Memory B cell (primary cell): ENCODE data around the gene PAPPA.

Experiments used
- ATAC-seq: fragments of 150-1000 bp; cut with Tn5 transposase; 2 replicates; pipeline ENCODE4 v1.10.0; 2021; ENCODE audit warnings: low read depth, mild to moderate bottlenecking, moderate library complexity
- DNase-seq, 2 donors: peaks; one replicate each; pipeline ENCODE4 v3.0.0; 2022; ENCODE audit warnings: low spot score in 2 of 2
- H3K27ac Mint-ChIP-seq: one replicate; pipeline ENCODE4 v1.8.0; 2022; ENCODE audit warnings: mild to moderate bottlenecking, moderate library complexity, mixed read lengths
- H3K27me3 Mint-ChIP-seq: one replicate; pipeline ENCODE4 v1.8.0; 2022; ENCODE audit warnings: mixed read lengths
- H3K36me3 Mint-ChIP-seq: one replicate; pipeline ENCODE4 v1.8.0; 2022; ENCODE audit warnings: mild to moderate bottlenecking, mixed read lengths
- H3K4me1 Mint-ChIP-seq: one replicate; pipeline ENCODE4 v1.8.0; 2022; ENCODE audit warnings: mixed read lengths
- H3K4me3 Mint-ChIP-seq: one replicate; pipeline ENCODE4 v1.8.0; 2022; ENCODE audit warnings: mild to moderate bottlenecking, moderate library complexity, mixed read lengths
- H3K9me3 Mint-ChIP-seq: one replicate; pipeline ENCODE4 v1.8.0; 2022; ENCODE audit warnings: mixed read lengths

PAPPA gene

DNA sequence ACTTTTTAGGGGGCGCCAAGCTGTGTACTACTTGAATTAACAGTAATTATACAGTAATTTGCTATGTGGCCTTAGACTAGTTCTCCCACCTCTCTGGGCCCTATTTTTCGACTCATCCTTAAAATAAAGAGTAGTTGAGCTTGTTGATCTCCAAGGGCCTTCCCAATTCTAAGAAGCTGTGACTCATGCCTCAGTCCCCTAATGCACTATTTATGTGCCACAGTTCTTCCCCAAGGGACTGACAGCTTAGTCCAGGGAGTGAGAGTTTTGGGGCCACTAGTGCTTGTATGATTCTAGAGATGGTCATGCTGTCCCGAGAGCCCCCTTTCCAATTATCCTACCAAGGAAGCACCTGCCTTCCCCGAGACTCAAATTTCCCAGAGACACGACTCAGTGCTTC, 149.7 kb downstream of the PAPPA start:
- ATAC-seq (no peak), DNase-seq (no peak)
- H3K27me3 Mint-ChIP-seq = peaks cover 2% of the 10 kb centered on the region
- H3K4me1 Mint-ChIP-seq = no peaks in the 10 kb centered on the region
- no peak overlapping the region for H3K4me3 Mint-ChIP-seq
- H3K27ac Mint-ChIP-seq = no peak overlapping the region
- no peaks in the 10 kb centered on the region for H3K36me3 Mint-ChIP-seq
- H3K9me3 Mint-ChIP-seq = no peaks in the 10 kb centered on the region

GRCh38 chr9:116303886-116304538, 150.4 kb downstream of the PAPPA start:
- DNase-seq (no peak), ATAC-seq (no peak)
- Mint-ChIP-seq H3K27me3 (peaks cover 2% of the 10 kb centered on the region), H3K4me3 (no peak overlapping the region), H3K27ac (no peak overlapping the region), H3K36me3 (no peaks in the 10 kb centered on the region), H3K4me1 (no peaks in the 10 kb centered on the region), H3K9me3 (no peaks in the 10 kb centered on the region)

DNA sequence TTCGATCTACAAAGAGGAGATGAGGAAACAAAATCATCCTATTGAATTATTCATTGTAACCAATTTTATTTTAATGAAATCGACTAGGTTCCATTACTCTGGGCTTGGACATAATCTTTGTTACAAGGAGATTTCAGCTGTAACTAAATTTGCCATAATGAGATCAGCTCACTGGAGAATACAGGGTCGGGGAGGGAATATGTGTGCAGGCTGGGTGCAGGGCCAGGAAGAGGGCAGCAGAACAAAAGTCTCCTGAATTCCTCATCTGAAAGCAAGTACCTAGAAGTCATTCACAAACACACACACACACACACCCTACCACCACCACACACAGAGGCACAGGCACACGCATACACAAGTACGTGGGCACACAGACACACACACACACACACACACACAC, 151.2 kb downstream of the PAPPA start:
- DNase-seq (no peak), ATAC-seq (no peak)
- H3K36me3 Mint-ChIP-seq = no peaks in the 10 kb centered on the region
- H3K27ac Mint-ChIP-seq = no peak overlapping the region
- H3K9me3 Mint-ChIP-seq = peaks cover 1% of the 10 kb centered on the region
- H3K27me3 Mint-ChIP-seq = peaks cover 4% of the 10 kb centered on the region
- H3K4me3 Mint-ChIP-seq = no peak overlapping the region
- no peaks in the 10 kb centered on the region for H3K4me1 Mint-ChIP-seq

DNA sequence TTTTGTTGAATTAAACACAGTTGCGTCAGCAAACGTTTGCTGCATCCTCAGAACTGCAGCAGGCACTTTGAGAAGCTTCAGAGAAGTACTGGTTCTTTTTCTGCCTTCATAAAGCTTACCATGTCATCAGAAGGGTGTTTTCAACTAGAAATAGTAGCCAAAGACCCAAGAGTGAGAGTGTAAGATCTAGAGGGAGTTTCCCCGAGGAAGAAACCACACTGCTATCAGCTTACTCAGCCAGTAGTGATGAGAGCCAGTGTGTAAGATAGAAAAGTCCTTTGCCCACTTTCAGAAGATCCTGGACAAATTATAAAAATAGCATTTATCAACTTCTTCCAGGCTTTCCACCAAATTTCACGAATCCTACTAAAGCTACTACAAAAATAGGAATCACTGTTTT, 154.5 kb downstream of the PAPPA start:
- Mint-ChIP-seq H3K27me3 (peaks cover 2% of the 10 kb centered on the region), H3K36me3 (no peaks in the 10 kb centered on the region), H3K27ac (no peak overlapping the region), H3K9me3 (peaks cover 1% of the 10 kb centered on the region), H3K4me3 (no peak overlapping the region), H3K4me1 (no peaks in the 10 kb centered on the region)
- DNase-seq = no peak
- ATAC-seq = no peak

GRCh38 chr9:116309900-116310611, 156.5 kb downstream of the PAPPA start:
- H3K27ac Mint-ChIP-seq = no peak overlapping the region
- H3K27me3 Mint-ChIP-seq = peaks cover 2% of the 10 kb centered on the region
- H3K9me3 Mint-ChIP-seq = peaks cover 1% of the 10 kb centered on the region

GRCh38 chr9:116312221-116312620, 158.6 kb downstream of the PAPPA start:
- Mint-ChIP-seq H3K27me3 (peaks cover 2% of the 10 kb centered on the region), H3K4me3 (no peak overlapping the region), H3K4me1 (no peaks in the 10 kb centered on the region), H3K27ac (no peak overlapping the region), H3K36me3 (no peaks in the 10 kb centered on the region), H3K9me3 (peaks cover 1% of the 10 kb centered on the region)
- no peak for DNase-seq
- no peak for ATAC-seq

More at GRCh38 chr9:116309900-116310611, 156.5 kb downstream of the PAPPA start:
- DNase-seq (no peak), ATAC-seq (no peak)
- Mint-ChIP-seq H3K4me1 (no peaks in the 10 kb centered on the region), H3K4me3 (no peak overlapping the region), H3K36me3 (no peaks in the 10 kb centered on the region)

DNA sequence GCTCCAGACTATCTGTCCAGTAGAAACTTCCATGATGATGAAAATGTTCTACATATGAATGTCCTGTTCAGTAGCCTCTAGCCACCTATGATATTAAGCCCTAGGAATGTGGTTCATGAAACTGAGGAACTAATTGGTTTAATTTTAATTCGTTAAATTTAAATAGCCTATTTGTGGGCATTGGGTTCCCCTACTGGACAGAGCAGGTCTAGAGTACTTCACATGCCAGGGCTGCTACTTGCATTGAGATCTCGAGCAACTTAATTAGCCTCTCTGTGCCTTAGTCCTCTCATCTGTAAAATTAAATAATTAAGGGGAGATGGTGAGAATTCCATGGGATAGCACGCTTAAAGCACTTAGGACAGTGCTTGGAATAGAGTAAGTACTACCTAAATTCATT, 160.0 kb downstream of the PAPPA start:
- Mint-ChIP-seq H3K36me3 (no peaks in the 10 kb centered on the region), H3K27me3 (peaks cover 2% of the 10 kb centered on the region), H3K27ac (no peak overlapping the region), H3K4me3 (no peak overlapping the region), H3K9me3 (peaks cover 1% of the 10 kb centered on the region), H3K4me1 (no peaks in the 10 kb centered on the region)
- DNase-seq (no peak), ATAC-seq (no peak)

DNA sequence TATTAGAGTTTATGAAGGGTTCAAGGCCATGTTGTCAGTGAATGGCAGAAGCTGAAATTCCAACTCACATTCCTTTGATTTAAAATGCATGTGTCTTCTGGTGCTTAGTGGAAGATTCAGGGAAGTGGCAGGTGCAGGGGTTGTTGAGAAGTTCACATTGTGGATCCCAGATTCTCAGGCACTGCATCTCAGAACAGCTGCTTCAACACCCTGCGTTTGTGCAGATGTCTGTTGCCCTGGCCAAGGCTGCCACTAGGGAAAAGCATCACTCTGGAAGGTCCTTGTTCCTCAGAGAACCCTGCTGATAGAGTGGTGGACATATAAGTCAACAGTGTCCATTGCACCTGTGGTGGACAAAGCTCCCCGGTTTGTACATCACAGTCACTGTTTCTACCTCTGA, 162.7 kb downstream of the PAPPA start:
- no peaks in the 10 kb centered on the region for H3K9me3 Mint-ChIP-seq
- no peak for ATAC-seq
- DNase-seq = no peak
- H3K36me3 Mint-ChIP-seq = no peaks in the 10 kb centered on the region
- peaks cover 3% of the 10 kb centered on the region for H3K27me3 Mint-ChIP-seq
- no peak overlapping the region for H3K4me3 Mint-ChIP-seq
- H3K27ac Mint-ChIP-seq = no peak overlapping the region
- no peaks in the 10 kb centered on the region for H3K4me1 Mint-ChIP-seq

GRCh38 chr9:116317503-116317902, 163.9 kb downstream of the PAPPA start:
- no peak for DNase-seq
- Mint-ChIP-seq H3K27me3 (peaks cover 3% of the 10 kb centered on the region), H3K27ac (no peak overlapping the region), H3K4me1 (no peaks in the 10 kb centered on the region), H3K4me3 (no peak overlapping the region), H3K9me3 (no peaks in the 10 kb centered on the region), H3K36me3 (no peaks in the 10 kb centered on the region)
- ATAC-seq = no peak

DNA sequence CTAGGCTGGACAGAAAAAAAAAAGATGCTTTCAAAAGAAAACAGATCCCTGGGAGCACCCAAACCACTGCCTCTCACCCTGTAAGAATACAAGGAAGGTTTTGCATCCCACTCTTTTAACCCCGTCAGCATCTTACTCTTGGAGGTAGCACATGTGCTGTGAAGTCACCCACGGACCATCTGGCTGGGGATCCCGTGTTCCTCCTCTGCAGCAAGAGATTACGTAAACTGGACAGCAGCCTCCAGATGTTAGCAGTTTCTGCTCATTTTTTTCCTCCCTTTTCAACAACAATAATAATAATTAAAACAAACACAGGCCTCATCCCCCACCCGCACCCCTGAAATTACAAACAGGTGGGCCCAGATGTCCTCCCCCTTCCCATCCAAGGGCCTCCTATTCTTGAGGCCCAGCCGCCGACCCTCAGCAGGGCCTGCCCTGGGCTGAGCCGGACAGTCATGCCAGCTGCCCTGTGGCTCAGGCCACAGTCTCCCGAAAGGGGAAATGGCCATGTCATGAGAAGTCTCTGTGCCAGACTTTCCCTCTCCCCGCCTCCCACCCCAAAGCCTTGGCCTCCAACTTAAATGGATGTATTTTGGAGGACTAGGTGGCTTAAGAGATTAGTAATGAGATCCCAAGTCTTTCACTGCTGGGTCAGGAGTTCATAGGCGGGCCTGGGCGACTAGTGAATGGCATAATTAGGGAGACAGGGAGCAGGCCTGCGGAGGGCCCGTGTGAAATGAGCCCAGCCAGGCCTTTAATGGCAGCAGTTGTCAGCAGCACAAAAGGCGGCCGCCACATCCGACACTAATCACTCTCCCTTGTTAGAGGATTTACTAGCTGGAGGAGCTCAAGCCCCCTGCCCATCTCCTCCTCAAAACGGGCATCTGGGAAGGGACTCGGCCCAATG, 165.1 kb downstream of the PAPPA start:
- Mint-ChIP-seq H3K36me3 (no peaks in the 10 kb centered on the region), H3K4me1 (no peaks in the 10 kb centered on the region), H3K27me3 (peaks cover 4% of the 10 kb centered on the region), H3K9me3 (no peaks in the 10 kb centered on the region), H3K4me3 (no peak overlapping the region), H3K27ac (no peak overlapping the region)
- ATAC-seq (no peak), DNase-seq (no peak)

DNA sequence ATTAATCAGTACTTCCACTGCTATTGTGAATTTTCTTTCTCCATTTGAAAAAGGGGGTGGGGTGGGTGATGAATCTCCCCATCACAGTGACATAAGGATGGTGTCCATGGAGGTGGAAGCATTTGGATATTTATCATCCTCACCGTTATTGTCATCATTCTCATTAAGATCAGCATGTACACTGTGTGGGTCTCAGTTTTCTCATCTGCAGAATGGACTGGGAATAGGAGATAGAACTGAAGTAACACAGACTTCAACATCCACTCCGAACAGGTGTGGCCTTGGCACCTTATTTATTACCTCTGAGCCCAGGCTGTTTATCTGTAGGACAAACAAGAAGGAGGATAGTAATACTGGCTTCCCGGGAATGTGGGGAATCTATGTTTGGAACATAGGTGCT, 165.9 kb downstream of the PAPPA start:
- H3K27me3 Mint-ChIP-seq = peaks cover 4% of the 10 kb centered on the region
- ATAC-seq (no peak), DNase-seq (no peak)
- H3K9me3 Mint-ChIP-seq = no peaks in the 10 kb centered on the region
- H3K36me3 Mint-ChIP-seq = no peaks in the 10 kb centered on the region
- no peak overlapping the region for H3K27ac Mint-ChIP-seq
- H3K4me3 Mint-ChIP-seq = no peak overlapping the region
- H3K4me1 Mint-ChIP-seq = no peaks in the 10 kb centered on the region

DNA sequence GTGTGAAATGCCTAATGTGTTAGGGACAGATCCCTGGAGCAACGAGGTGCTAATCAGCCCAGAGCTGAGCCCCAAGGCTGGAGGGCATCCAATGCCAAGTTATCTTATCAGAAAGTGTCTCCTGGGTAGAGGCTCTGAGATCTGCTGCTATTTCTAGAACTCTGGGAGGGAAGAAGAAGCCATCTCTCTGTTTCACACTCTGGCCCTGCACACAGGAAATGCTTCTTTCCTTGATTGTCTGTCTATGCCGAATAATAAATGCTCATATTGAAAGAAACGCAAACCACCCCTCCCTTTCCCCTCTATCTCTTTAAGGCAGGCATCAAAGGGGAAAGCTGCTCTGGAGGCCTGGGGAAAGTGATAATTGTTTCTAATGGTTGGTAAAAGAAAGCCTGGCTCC, 166.7 kb downstream of the PAPPA start:
- H3K27me3 Mint-ChIP-seq = peaks cover 6% of the 10 kb centered on the region
- no peaks in the 10 kb centered on the region for H3K36me3 Mint-ChIP-seq
- H3K4me3 Mint-ChIP-seq = no peak overlapping the region
- H3K9me3 Mint-ChIP-seq = no peaks in the 10 kb centered on the region
- no peaks in the 10 kb centered on the region for H3K4me1 Mint-ChIP-seq
- no peak overlapping the region for H3K27ac Mint-ChIP-seq
- no peak for ATAC-seq
- DNase-seq = no peak

DNA sequence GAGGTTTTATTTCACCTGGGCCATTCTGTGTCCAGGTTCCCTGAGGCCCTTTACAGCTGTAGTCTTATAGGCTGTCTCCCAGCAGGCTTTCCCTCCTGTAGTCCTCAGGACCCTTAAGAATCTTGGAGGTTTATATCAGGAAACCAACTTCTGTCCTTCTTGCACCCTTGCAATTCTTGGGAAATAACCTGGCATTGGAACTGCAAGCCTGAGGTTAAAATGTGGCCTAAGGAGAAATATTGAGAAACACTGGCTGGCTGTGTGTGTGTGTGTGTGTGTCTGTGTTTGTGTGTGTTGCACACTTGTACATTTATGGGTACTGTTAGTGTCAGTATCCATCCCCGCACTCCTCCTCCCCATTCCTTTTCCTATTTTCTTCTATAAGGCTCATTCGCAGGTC, 168.9 kb downstream of the PAPPA start:
- Mint-ChIP-seq H3K4me1 (no peaks in the 10 kb centered on the region), H3K36me3 (no peaks in the 10 kb centered on the region), H3K9me3 (no peaks in the 10 kb centered on the region), H3K4me3 (no peak overlapping the region), H3K27me3 (peaks cover 6% of the 10 kb centered on the region), H3K27ac (no peak overlapping the region)
- no peak for ATAC-seq
- DNase-seq = no peak

DNA sequence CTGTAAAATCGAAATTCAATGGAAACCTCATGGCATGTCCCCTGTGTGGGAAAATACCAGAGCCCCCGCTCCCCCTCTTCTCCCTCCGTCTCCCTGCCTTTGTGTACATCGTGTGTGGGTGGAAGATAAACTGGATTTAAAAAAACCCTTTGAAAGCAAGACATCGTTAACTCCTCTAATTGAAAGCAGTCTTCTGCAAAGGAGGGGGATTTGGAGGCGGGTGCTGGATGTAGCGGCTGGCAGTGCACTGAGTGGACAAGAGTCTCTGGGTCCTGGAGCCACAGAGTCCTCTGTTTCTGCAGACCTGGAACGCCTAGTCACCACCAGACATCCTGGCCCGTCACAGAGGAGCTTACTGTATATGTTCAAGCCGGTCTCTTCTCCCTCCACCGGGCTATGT, 169.4 kb downstream of the PAPPA start:
- Mint-ChIP-seq H3K4me1 (no peaks in the 10 kb centered on the region), H3K36me3 (no peaks in the 10 kb centered on the region), H3K4me3 (no peak overlapping the region), H3K9me3 (no peaks in the 10 kb centered on the region), H3K27me3 (peaks cover 6% of the 10 kb centered on the region), H3K27ac (no peak overlapping the region)
- DNase-seq = no peak
- no peak for ATAC-seq
